Measurements from ENCODE around the gene OR5B17. TPM values are rescaled to one million over a fixed set of nuclear protein-coding genes. Genes with fewer than 3 reads are reported as not detected.
"Not testable (repeated sequence)": the region's sequence is repeated elsewhere in the genome, so short reads cannot be mapped to it uniquely, and the experiment has no call there.

The OR5B17 gene
- not detected for polyA plus RNA-seq (ENCODE audit: insufficient read length in 12 of 12)
- long read RNA-seq, donor 1 = 0 reads
- long read RNA-seq, donor 2 = 0 reads
- long read RNA-seq, donor 3 = 0 reads
- long read RNA-seq, donor 4 = 0 reads
- long read RNA-seq, donor 5 = 0 reads
- long read RNA-seq, donor 6 = 0 reads
- long read RNA-seq, donor 7 = 0 reads
- long read RNA-seq, donor 8 = 0 reads
- long read RNA-seq, donor 9 = 0 reads
- long read RNA-seq, donor 10 = 0 reads
- long read RNA-seq, donor 11 = 0 reads

DNA sequence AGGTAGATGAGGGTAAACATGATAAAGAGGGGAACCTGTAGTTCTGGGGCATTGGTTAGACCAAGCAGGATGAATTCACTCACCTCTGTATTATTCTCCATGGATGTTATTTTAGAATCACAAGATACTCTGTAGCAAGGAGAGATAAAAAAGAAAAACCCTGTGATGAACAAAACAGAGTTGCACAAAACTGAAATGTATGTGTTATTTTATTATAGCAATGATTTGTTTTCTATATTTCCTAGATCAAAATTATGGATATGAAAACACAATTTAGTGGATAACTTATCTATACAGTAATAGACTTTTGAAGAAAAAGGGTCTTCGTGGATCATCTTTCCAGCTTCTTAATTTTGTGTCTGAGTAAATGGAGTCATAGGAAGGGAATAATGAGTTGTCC is at the start of gene OR5B17:
OR5B17 (minus strand) TSS at position 101 of the 400 bp plus-strand sequence; CDS start at position 101, 0 bp downstream.
- no peak for DNase-seq

DNA sequence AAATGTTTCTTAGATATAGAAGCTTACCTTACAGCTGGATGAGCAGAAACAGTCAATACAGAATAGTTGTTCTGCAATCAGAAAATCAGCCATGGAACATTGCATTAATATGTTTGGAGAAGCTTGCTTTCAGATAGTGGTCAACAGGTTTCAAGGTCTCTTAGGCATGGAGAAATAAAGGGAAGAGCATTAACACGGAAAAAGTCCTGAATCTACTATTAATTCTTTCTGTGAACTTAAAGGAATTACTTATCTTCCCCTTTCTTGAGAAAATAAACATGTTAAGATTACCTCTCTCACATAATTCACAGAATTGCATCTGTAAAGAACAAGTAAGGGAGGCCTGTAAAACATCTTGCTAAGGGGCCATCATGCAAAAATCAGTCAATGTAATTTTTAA is 47.9 kb upstream of the OR5B17 start, which contains the start of gene OR5B3:
OR5B3 (minus strand) TSS at position 101 of the 400 bp plus-strand sequence. CDS start 3,465 bp downstream, outside the sequence.
- DNase-seq = no peak

DNA sequence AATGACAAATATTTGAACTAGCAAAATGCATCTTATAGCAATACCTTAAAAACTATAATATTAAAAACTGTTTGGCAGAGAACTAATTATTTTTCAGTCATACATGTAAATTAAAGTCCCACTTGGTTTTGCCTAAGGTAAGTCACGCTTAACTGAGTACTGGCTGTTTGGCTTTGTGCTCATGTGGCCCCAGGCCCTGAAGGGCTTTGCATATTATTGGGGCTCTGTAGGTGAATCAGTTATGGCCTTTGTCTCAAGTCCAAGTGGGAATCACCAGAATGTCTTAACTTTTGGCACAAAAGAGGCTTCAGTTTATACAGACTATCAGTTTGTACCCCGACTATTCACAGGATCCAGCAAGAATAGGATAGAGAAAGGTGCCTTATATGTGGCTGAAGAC is 40.8 kb upstream of the OR5B17 start:
- not testable (repeated sequence) for DNase-seq

DNA sequence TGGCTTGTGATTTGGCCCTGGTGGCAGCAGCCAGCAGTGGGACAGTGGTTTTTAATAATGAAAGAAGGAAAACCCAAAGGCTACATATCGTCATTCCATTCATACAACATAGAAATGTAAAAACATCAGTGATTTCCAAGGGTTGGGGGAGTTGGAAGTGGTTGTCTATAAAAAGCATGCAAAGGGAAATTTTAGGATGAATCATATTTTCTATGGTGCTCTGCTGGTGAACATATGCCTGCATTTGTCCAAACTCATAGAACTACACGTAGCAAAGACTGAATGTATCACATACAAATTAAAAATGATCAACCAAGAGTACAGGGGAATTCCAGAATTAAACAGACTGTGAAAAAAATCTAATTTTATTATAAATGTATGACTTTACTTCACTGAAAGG is 36.7 kb upstream of the OR5B17 start:
- no peak for DNase-seq

DNA sequence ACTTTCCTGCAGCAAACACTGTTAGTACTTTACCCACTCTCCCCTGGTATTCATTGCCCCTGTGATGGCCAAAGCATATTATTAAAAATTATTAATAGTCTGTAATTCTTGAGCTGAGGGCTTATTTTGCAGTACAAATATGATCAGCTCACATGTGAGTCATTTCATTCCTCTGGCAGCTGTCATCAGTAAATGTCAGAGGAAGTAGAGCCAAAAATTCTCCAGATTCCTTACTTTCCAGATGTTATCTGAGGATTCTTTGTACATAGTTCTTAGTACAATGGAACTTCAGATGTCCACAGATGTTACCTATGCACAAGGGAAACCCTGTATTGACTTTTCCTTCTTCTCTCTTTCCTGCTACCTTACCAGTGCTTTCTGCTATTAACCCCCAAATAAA is 35.3 kb upstream of the OR5B17 start:
- no peak for DNase-seq

DNA sequence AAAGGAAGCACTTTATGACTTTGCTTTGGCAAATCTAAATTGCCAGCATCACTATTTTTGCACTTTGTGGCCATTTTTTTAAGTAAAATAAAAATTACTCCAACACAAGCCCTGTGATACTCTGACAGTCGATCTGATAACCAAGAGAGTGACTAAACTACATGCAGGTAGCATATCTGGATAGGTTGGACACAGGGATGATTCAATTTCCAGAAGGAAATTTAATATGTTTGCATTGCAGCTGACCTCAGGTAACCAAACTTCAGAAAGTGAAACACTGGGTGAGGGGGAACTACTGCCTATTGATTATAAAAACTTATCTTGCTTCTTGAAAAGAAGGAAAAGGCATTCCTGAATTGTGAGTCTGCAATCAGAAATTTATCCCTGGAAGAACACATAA is 33.9 kb upstream of the OR5B17 start:
- DNase-seq = no peak

DNA sequence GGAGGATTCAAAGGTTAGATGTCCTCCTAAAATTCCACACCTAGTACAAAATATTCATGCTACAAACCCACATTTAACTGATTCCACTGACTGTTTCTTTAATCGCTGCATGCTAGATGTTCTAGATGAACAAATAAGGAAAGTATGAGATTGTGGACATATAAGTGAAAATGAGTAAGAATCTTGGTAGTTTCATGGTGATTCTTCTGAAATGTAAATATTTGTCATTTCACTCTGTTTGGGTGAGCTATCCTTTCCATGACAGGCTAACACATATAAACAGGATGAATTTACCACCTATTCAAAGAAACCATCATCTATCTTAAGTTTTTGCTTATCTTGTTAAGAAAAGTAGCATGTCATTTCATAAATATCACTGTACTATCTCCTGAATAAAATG is 33.0 kb upstream of the OR5B17 start:
- DNase-seq = no peak

DNA sequence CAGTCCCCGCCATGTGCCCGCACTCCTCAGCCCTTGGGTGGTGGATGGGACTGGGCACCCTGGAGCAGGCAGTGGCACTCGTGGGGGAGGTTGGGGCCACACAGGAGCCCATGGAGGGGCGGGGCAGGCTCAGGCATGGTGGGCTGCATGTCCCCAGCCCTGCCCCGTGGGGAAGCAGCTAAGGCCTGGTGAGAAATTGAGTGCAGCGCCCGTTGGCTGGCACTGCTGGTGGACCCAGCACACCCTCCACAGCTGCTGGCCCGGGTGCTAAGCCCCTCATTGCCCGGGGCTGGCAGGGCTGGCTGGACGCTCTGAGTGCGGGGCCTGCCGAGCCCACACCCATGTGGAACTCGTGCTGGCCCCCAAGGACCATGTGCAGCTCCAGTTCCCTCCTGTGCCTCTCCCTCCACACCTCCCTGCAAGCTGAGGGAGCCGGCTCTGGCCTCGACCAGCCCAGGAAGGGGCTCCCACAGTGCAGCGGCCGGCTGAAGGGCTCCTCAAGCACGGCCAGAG is 31.7 kb upstream of the OR5B17 start:
- no peak for DNase-seq

DNA sequence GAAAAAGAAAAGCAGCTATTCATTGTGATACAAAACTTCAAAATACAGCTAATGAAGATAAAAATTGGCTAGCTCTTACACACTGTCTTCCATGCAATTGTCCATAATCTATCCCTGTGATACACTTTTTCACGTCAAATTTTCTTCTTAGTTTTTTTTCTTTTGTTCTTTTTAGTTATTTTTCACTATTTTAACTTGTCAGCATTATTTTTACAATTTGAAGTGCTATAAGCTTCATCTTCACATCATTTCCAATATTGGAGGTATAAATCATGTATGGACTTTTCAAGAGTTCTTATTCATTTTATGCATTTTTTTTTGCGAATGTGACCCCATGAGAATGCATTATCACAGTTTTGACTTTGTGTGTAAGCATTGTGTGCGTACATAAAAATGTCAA is 4.1 kb downstream of the OR5B17 start:
- no peak for DNase-seq

DNA sequence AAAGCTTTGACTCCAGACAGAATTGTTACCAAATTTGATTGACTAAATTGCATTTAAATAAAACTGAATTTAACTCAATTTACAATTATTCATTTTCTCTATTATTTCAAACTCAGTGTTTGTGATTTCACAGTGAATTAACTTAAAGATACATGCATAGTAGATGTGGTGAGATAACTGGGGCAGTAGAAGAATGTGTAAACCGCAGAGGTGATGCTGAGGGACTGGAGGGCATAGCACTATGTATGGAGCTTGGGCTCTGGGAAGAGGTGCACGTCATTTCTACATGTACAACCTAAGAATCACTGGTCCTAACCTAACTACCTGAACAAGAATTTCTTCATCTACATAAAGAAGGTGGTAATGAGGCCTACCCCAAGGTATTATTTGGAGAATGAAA is 13.7 kb downstream of the OR5B17 start:
- no peak for DNase-seq

DNA sequence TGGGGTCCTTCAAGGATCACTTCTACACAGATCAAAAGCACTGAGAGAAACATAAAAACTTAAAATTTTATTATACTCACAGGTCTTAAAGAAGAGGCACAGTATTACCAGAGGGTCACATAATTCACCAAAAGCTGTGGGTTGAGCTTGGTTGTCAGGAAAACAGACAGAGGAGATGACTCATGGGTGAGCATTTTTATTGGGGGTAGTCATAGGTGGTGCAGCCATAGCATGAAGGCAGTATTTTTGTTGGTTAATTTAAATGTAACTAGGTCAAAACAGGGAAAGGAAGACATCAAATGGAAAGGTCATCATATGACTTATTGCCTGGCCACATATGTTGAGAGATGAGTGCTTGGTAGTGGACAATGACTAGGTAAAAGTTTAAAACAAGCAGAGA is 24.2 kb downstream of the OR5B17 start:
- DNase-seq = no peak

DNA sequence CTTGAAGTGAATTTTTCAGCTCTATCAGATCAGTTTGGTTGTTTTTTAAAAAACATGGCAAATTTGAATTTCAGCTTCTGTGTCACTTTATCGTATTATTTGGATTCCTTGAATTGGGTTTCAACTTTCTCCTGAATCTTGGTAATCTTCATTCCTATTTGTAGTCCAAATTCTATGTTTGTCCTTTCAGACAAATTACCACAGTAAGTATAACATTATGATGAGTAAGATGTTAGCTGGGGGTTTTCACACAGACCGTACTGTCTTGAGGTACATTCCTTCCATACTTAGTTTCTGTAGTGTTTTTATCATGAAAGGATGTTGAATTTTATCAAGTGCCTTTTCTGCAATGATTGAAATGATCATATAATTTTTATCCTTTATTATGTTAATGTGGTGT is 28.0 kb downstream of the OR5B17 start:
- DNase-seq = no peak

DNA sequence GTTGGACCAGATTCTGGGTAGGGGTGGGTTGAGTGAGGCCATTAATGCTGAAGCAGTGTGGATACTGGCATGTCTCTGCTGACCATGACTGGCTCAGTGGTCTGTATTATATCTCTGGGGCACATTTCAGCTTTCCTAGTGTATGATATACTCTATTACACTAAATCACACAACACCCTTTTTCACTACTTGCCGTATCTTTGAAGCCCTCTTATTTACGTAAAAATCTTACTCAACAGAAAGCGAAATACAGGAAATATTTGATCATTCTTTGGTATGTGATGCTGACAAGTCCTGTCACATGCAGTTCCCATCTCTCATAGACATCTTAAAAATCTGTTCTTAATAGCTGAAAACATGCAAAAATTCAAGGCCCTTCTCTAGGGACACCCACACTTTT is 40.3 kb downstream of the OR5B17 start:
- DNase-seq = no peak

DNA sequence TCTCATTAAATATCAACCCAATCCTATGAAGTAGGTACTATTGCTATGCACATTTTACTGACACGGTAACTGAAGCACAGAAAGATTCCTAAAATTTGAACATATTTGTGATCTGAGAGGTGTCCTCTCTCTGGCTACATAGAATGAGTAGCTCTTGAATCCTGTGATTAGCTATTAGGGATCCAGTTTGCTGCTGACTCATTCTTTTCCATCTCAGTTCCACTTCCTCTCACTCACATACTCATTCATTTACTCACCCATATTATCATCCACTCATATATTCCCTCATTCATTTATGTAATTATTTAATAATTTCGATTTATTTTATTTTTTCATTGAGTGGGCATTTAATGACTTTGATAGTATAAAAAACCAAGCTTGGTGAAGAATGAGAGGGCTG is 42.7 kb downstream of the OR5B17 start:
- no peak for DNase-seq

Other genes with a start within 250 kb of the OR5B17 start
- gene OR9I1, start 233.5 kb downstream of the OR5B17 start, polyA plus RNA-seq (ENCODE audit: insufficient read length in 12 of 12) = not detected
- not detected for gene OR9Q2, start 170.0 kb downstream of the OR5B17 start, polyA plus RNA-seq (ENCODE audit: insufficient read length in 12 of 12)
- not detected for gene OR1S2, start 154.9 kb downstream of the OR5B17 start, polyA plus RNA-seq (ENCODE audit: insufficient read length in 12 of 12)
- gene OR1S1, start 146.3 kb downstream of the OR5B17 start, polyA plus RNA-seq (ENCODE audit: insufficient read length in 12 of 12) = not detected
- under 1 TPM in 1 of 12 donors, not detected in 11; 0.17 TPM for gene OR10Q1, start 130.2 kb downstream of the OR5B17 start, polyA plus RNA-seq (ENCODE audit: insufficient read length in 12 of 12)
- gene OR10W1, start 90.8 kb downstream of the OR5B17 start, polyA plus RNA-seq (ENCODE audit: insufficient read length in 12 of 12) = not detected
- gene OR5B3, start 47.8 kb upstream of the OR5B17 start, polyA plus RNA-seq (ENCODE audit: insufficient read length in 12 of 12) = not detected
- gene OR5B2, start 69.1 kb upstream of the OR5B17 start, polyA plus RNA-seq (ENCODE audit: insufficient read length in 12 of 12) = not detected
- gene OR5B12, start 83.2 kb upstream of the OR5B17 start, polyA plus RNA-seq (ENCODE audit: insufficient read length in 12 of 12) = not detected
- not detected for gene OR5B21, start 149.0 kb upstream of the OR5B17 start, polyA plus RNA-seq (ENCODE audit: insufficient read length in 12 of 12)
- gene LPXN, start 216.8 kb upstream of the OR5B17 start, polyA plus RNA-seq (ENCODE audit: insufficient read length in 12 of 12) = 1 to 10 TPM in 10 of 12 donors, not detected in 2; 2.9 to 7.8 (median 4.4) TPM
- 10 to 100 TPM in 11 of 12 donors, not detected in 1; 39.7 to 51.6 (median 46.6) TPM for gene ZFP91, start 220.0 kb upstream of the OR5B17 start, polyA plus RNA-seq (ENCODE audit: insufficient read length in 12 of 12)